Colonic mucosa (tissue), 4 donors: ENCODE results near the gene COBL. TPM values are rescaled to one million over a fixed set of nuclear protein-coding genes. Genes with fewer than 3 reads are reported as not detected.

Source experiments
- DNase-seq: peaks from one replicate; pipeline ENCODE4 v3.0.0-alpha.2; 2020
- H3K27ac ChIP-seq: fragments of 200-600 bp; one replicate; pipeline ENCODE4 v1.8.0; 2021
- H3K27me3 ChIP-seq: fragments of 200-600 bp; one replicate; pipeline ENCODE4 v1.8.0; 2021
- H3K36me3 ChIP-seq: fragments of 200-600 bp; one replicate; pipeline ENCODE4 v1.8.0; 2021
- H3K4me1 ChIP-seq: fragments of 200-600 bp; one replicate; pipeline ENCODE4 v1.8.0; 2021; ENCODE audit warnings: mild to moderate bottlenecking
- H3K4me3 ChIP-seq: fragments of 200-600 bp; one replicate; pipeline ENCODE4 v1.8.0; 2021
- H3K9ac ChIP-seq, 2 donors: one replicate each; pipeline ENCODE4 v1.7.0; 2013; ENCODE audit warnings: control low read depth in 2 of 2, low read depth in 2 of 2, low read length in 2 of 2
- H3K9me3 ChIP-seq: fragments of 200-600 bp; one replicate; pipeline ENCODE4 v1.8.0; 2021
- CTCF ChIP-seq: fragments of 200-600 bp; IDR thresholded peaks from one replicate; pipeline ENCODE4 v1.8.0; 2022; ENCODE audit warnings: antibody characterized with exemption, mild to moderate bottlenecking
- intact Hi-C: fragments of 100-400 bp; cut with DNase I; formaldehyde crosslinking; loops from one replicate; pipeline ENCODE4 v1.14.1; 2022
- total RNA-seq, 2 donors: library from RNA; stranded (reverse); fragmentation: NEBNext Ultra II Directional in 1 of 2; extraction: Animal tissue kit (Norgen Biotek cat#: 25700) in 1 of 2; gene quantifications; one replicate each; pipeline ENCODE4 v1.2.1, GENCODE V29; 2021
- donor health status: healthy.
- donor health status: DM: no; HTN: no; CAD: no.
- donor health status: DM: no; HTN: no; CAD: no.

COBL gene
- total RNA-seq, 2 donors from 2014 or later: 36.8 to 49.2 TPM

- intact Hi-C loops: no loop called here
- no peaks in the 10 kb centered on the region for H3K27me3 ChIP-seq
- DNase-seq: no peak
Observed at GRCh38 chr7:51101111-51101757, 215.4 kb downstream of the COBL start.

DNA sequence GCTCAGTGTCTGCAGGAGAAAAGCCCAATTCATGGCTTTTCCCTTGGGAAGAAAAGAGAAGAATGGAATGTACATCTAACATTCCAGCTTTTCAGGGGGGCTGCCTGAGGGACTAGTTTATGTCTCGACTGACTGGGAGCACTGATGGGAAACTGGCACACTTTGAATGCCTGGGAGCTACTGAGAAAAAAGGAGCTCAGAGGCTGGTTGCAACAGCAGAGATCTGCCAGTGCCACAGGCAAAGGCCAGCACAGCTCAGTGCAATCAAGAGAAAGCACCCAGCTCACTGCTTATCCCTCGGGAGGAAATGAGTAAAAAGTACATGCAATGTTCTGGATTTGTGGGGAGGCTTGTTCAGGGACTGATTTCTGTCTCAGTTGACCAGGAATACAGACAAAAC is 226.2 kb downstream of the COBL start:
- H3K9me3 ChIP-seq: no peaks in the 10 kb centered on the region
- no peak overlapping the region for H3K27ac ChIP-seq
- intact Hi-C loops: no loop called here
- H3K9ac ChIP-seq: no peak overlapping the region
- H3K4me3 ChIP-seq: no peak overlapping the region
- no peaks in the 10 kb centered on the region for H3K36me3 ChIP-seq
- H3K4me1 ChIP-seq: no peaks in the 10 kb centered on the region
- H3K27me3 ChIP-seq: no peaks in the 10 kb centered on the region
- DNase-seq: no peak
- no peak for TF ChIP-seq CTCF

More at GRCh38 chr7:51101111-51101757, 215.4 kb downstream of the COBL start:
- Histone ChIP-seq H3K36me3 (no peaks in the 10 kb centered on the region), H3K27ac (no peak overlapping the region), H3K4me1 (no peaks in the 10 kb centered on the region), H3K9ac (no peak overlapping the region), H3K4me3 (no peak overlapping the region), H3K9me3 (no peaks in the 10 kb centered on the region)
- no peak for TF ChIP-seq CTCF

DNA sequence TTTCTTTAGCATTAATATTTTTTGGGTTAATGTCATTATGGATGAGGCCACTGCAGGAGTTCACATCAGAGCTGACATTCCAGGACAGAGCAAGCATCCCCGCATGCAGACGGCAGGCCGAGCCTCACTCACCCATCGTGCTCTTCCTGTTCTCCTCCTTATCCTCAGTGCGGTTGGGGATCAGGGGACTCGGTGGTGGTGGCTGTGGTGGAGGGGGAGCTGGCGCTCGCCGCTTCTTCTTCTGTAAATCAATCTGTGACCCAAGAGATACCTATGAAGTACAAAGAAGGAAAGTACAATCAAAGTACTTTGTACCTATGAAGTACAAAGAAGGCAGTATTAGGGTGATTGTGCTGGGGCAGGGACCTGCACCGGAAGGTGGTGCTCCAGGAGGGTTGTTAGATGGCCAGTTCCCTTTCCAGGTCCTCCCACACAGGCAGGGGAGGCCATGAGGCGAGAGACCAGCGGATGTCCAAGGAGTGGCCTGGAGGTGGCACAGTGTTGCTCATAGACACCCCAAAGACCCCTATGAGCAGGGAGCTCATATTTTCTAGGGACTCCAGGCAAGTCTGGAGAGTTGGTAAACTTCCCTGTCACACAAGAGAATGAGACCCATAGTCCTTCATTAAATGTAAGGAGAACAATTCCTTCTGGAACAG is 231.4 kb downstream of the COBL start:
- no peak for DNase-seq
- Histone ChIP-seq H3K27me3 (no peaks in the 10 kb centered on the region), H3K9me3 (no peaks in the 10 kb centered on the region), H3K9ac (no peak overlapping the region), H3K4me3 (no peak overlapping the region), H3K36me3 (no peaks in the 10 kb centered on the region), H3K4me1 (no peaks in the 10 kb centered on the region), H3K27ac (no peak overlapping the region)
- intact Hi-C loops: no loop called here
- no peak for TF ChIP-seq CTCF

DNA sequence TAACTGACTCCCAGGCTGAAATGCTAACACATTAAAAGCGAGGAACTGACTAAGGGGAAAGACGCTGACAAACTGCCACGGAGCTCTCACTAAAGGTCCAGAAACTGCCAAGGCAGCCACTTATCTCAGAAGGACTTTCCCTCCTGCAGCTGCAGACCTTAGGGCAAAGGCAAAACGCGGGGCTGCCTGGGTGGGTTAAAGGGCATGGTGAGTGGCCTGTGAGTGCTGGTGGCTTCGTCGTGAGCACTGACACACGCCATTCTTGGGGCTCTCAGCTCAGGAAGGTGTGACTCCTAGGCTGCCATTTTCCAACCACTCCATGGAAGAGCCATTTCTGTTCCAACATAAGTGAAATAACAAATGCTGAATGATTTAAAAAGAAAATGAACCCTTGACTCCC is 232.5 kb downstream of the COBL start:
- Histone ChIP-seq H3K27ac (no peak overlapping the region), H3K36me3 (no peaks in the 10 kb centered on the region)
- DNase-seq: no peak

GRCh38 chr7:51082940-51083533 is 233.6 kb downstream of the COBL start:
- no peaks in the 10 kb centered on the region for H3K4me1 ChIP-seq
- TF ChIP-seq CTCF: no peak
- no peaks in the 10 kb centered on the region for H3K36me3 ChIP-seq
- intact Hi-C loops: no loop called here
- H3K27me3 ChIP-seq: no peaks in the 10 kb centered on the region
- no peak for DNase-seq
- no peak overlapping the region for H3K9ac ChIP-seq
- no peak overlapping the region for H3K4me3 ChIP-seq
- H3K27ac ChIP-seq: no peak overlapping the region
- H3K9me3 ChIP-seq: no peaks in the 10 kb centered on the region

More for the DNA sequence above, 232.5 kb downstream of the COBL start:
- Histone ChIP-seq H3K4me3 (no peak overlapping the region), H3K4me1 (no peaks in the 10 kb centered on the region), H3K9me3 (no peaks in the 10 kb centered on the region), H3K27me3 (no peaks in the 10 kb centered on the region), H3K9ac (no peak overlapping the region)
- intact Hi-C loops: no loop called here
- no peak for TF ChIP-seq CTCF
